ENCODE measurements around the gene MYOM3. TPM values are rescaled to one million over a fixed set of nuclear protein-coding genes. Genes with fewer than 3 reads are reported as not detected.
A peak's percentile ranks its signal among the peaks of the same experiment; 100 is the strongest.

The MYOM3 gene
- total and polyA plus RNA-seq, 2 of the 13 experiments (the other 11 are each of a cell fraction or from before 2014, with no cell fraction given) = 5.8 to 15.3 TPM

- no peak for TF ChIP-seq KIAA2018 (CRISPR knock-in tag; IDR thresholded peaks at IDR 0.05; ENCODE audit: borderline replicate concordance)
- TF ChIP-seq RELA (CRISPR knock-in tag; IDR thresholded peaks at IDR 0.05) = no peak
- no peak for TF ChIP-seq ZNF75D (CRISPR knock-in tag; IDR thresholded peaks at IDR 0.05; ENCODE audit: borderline replicate concordance)
- TF ChIP-seq CCAR2 (optimal IDR thresholded peaks at IDR 0.05; ENCODE audit: low read depth, low read length) = no peak
- no peak for TF ChIP-seq CEBPZ (IDR thresholded peaks at IDR 0.05; ENCODE audit: low read length)
- no peak for TF ChIP-seq MLLT10 (CRISPR knock-in tag; IDR thresholded peaks at IDR 0.05)
- TF ChIP-seq NFIB (CRISPR knock-in tag; IDR thresholded peaks at IDR 0.05; ENCODE audit: borderline replicate concordance) = no peak
- no peak for TF ChIP-seq ZNF703 (CRISPR knock-in tag; IDR thresholded peaks at IDR 0.05; ENCODE audit: borderline replicate concordance)
- no peak for TF ChIP-seq GABPB1 (CRISPR knock-in tag; IDR thresholded peaks at IDR 0.05)
- TF ChIP-seq ZNF720 (CRISPR knock-in tag; IDR thresholded peaks at IDR 0.05) = no peak
- 0 out of 2 replicates have a peak, but pooled peaks have one; percentile 38 for TF ChIP-seq GFI1 (CRISPR knock-in tag; IDR thresholded peaks at IDR 0.05; ENCODE audit: borderline replicate concordance)
- TF ChIP-seq RFX1 (IDR thresholded peaks at IDR 0.05) = no peak
- peak; percentile 33; the same call in 1 of the 2 replicates for TF ChIP-seq ZSCAN21 (CRISPR knock-in tag; IDR thresholded peaks at IDR 0.05; ENCODE audit: borderline replicate concordance)
- TF ChIP-seq ZMYM4 (CRISPR knock-in tag; IDR thresholded peaks at IDR 0.05) = no peak; the same call in 1 of the 2 replicates
- TF ChIP-seq ZNF275 (CRISPR knock-in tag; IDR thresholded peaks at IDR 0.05; ENCODE audit: borderline replicate concordance) = no peak
- TF ChIP-seq KDM6A (CRISPR knock-in tag; IDR thresholded peaks at IDR 0.05; ENCODE audit: low read depth) = no peak
- peak; percentile 46; the same call in 1 of the 2 replicates for TF ChIP-seq HOXA3 (CRISPR knock-in tag; IDR thresholded peaks at IDR 0.05)
Measured at GRCh38 chr1:24022581-24023361, 89.2 kb downstream of the MYOM3 start (continued).

Measured in HepG2 (cell line).